HEK293 (cell line): Measurements from ENCODE around the gene SMIM33.

Source experiments
- HOXC10 ChIP-seq: sonication (generic); formaldehyde crosslinking; IDR thresholded peaks from 2 replicates; pipeline ENCODE4 v1.8.1; 2023; ENCODE audit warnings: mild to moderate bottlenecking, missing genetic modification reagents
- HOXD13 ChIP-seq: sonication (generic); formaldehyde crosslinking; IDR thresholded peaks from 2 replicates; pipeline ENCODE4 v1.8.0; 2022; ENCODE audit warnings: missing genetic modification reagents, borderline replicate concordance
- IKZF3 ChIP-seq: fragments of 450-650 bp; IDR thresholded peaks from 2 replicates; pipeline ENCODE4 v1.5.0; 2018; ENCODE audit warnings: missing biosample characterization, mild to moderate bottlenecking, missing genetic modification characterization, moderate library complexity
- SCRT1 ChIP-seq: fragments of 450-650 bp; formaldehyde crosslinking; IDR thresholded peaks from 2 replicates; pipeline ENCODE4 v1.5.1; 2016; ENCODE audit warnings: missing biosample characterization, missing genetic modification characterization, borderline replicate concordance
- SETDB1 ChIP-seq: IDR thresholded peaks from one replicate; pipeline ENCODE4 v1.6.1; 2017; ENCODE audit warnings: mild to moderate bottlenecking, low read length, moderate library complexity, mixed read lengths; ENCODE audit not compliant: insufficient read length
- ZBTB1 ChIP-seq: fragments of 450-650 bp; formaldehyde crosslinking; IDR thresholded peaks from 2 replicates; pipeline ENCODE4 v1.5.1; 2016; ENCODE audit warnings: missing biosample characterization, missing genetic modification characterization
- ZBTB20 ChIP-seq: fragments of 450-650 bp; formaldehyde crosslinking; IDR thresholded peaks from 2 replicates; pipeline ENCODE4 v1.5.1; 2016; ENCODE audit warnings: missing biosample characterization, missing genetic modification characterization
- ZEB2 ChIP-seq: fragments of 450-650 bp; formaldehyde crosslinking; IDR thresholded peaks from 2 replicates; pipeline ENCODE4 v1.5.1; 2016; ENCODE audit warnings: missing biosample characterization, missing genetic modification characterization
- ZNF121 ChIP-seq: fragments of 450-650 bp; formaldehyde crosslinking; IDR thresholded peaks from 2 replicates; pipeline ENCODE4 v1.5.1; 2016; ENCODE audit warnings: missing biosample characterization, missing genetic modification characterization
- ZNF175 ChIP-seq: fragments of 450-650 bp; formaldehyde crosslinking; IDR thresholded peaks from 2 replicates; pipeline ENCODE4 v1.5.1; 2016; ENCODE audit warnings: missing biosample characterization, missing genetic modification characterization
- ZNF2 ChIP-seq: fragments of 450-650 bp; formaldehyde crosslinking; IDR thresholded peaks from 2 replicates; pipeline ENCODE4 v1.5.1; 2016; ENCODE audit warnings: missing biosample characterization, missing genetic modification characterization
- ZNF214 ChIP-seq: fragments of 450-650 bp; formaldehyde crosslinking; IDR thresholded peaks from 2 replicates; pipeline ENCODE4 v1.5.1; 2017; ENCODE audit warnings: missing biosample characterization, mild to moderate bottlenecking, missing genetic modification characterization, borderline replicate concordance
- ZNF473 ChIP-seq: fragments of 450-650 bp; formaldehyde crosslinking; IDR thresholded peaks from 2 replicates; pipeline ENCODE4 v1.5.1; 2017; ENCODE audit warnings: missing biosample characterization, missing genetic modification characterization
- ZNF560 ChIP-seq: fragments of 450-650 bp; formaldehyde crosslinking; IDR thresholded peaks from 2 replicates; pipeline ENCODE4 v1.5.1; 2017; ENCODE audit warnings: missing biosample characterization, missing genetic modification characterization, borderline replicate concordance
- ZNF596 ChIP-seq: fragments of 450-650 bp; IDR thresholded peaks from 2 replicates; pipeline ENCODE4 v1.5.0; 2018; ENCODE audit warnings: missing biosample characterization, mild to moderate bottlenecking, missing genetic modification characterization, moderate library complexity
- ZNF76 ChIP-seq: fragments of 450-650 bp; formaldehyde crosslinking; IDR thresholded peaks from 2 replicates; pipeline ENCODE4; 2016; ENCODE audit warnings: low read depth, missing biosample characterization, missing genetic modification characterization, borderline replicate concordance
- ZNF785 ChIP-seq: fragments of 450-650 bp; formaldehyde crosslinking; IDR thresholded peaks from 2 replicates; pipeline ENCODE4 v1.5.1; 2016; ENCODE audit warnings: missing biosample characterization, missing genetic modification characterization
- ZXDB ChIP-seq: fragments of 450-650 bp; formaldehyde crosslinking; IDR thresholded peaks from 2 replicates; pipeline ENCODE4 v1.5.1; 2016; ENCODE audit warnings: missing biosample characterization, missing genetic modification characterization
- TF ChIP-seq, protein P1 (sequence below): fragments of 450-650 bp; formaldehyde crosslinking; IDR thresholded peaks from 2 replicates; pipeline ENCODE4 v1.5.1; 2016; ENCODE audit warnings: missing biosample characterization, missing genetic modification characterization, borderline replicate concordance
- TF ChIP-seq, protein P2 (sequence below): fragments of 450-650 bp; formaldehyde crosslinking; optimal IDR thresholded peaks from 2 replicates; pipeline ENCODE3; 2016; ENCODE audit warnings: missing biosample characterization, mild to moderate bottlenecking, missing genetic modification characterization
- TF ChIP-seq, protein P3 (sequence below): sonication (generic); formaldehyde crosslinking; IDR thresholded peaks from 2 replicates; pipeline ENCODE4 v1.8.1; 2022; ENCODE audit warnings: mild to moderate bottlenecking, moderate library complexity, missing genetic modification reagents
- TF ChIP-seq, protein P4 (sequence below): fragments of 450-650 bp; IDR thresholded peaks from 2 replicates; pipeline ENCODE4 v1.5.1; 2018; ENCODE audit warnings: missing biosample characterization, mild to moderate bottlenecking, missing genetic modification characterization
- TF ChIP-seq, protein P5 (sequence below): fragments of 450-650 bp; formaldehyde crosslinking; IDR thresholded peaks from 2 replicates; pipeline ENCODE4 v1.5.1; 2017; ENCODE audit warnings: missing biosample characterization, mild to moderate bottlenecking, missing genetic modification characterization, moderate library complexity
- TF ChIP-seq, protein P6 (sequence below): fragments of 450-650 bp; formaldehyde crosslinking; IDR thresholded peaks from 2 replicates; pipeline ENCODE4; 2016; ENCODE audit warnings: missing biosample characterization, missing genetic modification characterization

SMIM33 gene

DNA sequence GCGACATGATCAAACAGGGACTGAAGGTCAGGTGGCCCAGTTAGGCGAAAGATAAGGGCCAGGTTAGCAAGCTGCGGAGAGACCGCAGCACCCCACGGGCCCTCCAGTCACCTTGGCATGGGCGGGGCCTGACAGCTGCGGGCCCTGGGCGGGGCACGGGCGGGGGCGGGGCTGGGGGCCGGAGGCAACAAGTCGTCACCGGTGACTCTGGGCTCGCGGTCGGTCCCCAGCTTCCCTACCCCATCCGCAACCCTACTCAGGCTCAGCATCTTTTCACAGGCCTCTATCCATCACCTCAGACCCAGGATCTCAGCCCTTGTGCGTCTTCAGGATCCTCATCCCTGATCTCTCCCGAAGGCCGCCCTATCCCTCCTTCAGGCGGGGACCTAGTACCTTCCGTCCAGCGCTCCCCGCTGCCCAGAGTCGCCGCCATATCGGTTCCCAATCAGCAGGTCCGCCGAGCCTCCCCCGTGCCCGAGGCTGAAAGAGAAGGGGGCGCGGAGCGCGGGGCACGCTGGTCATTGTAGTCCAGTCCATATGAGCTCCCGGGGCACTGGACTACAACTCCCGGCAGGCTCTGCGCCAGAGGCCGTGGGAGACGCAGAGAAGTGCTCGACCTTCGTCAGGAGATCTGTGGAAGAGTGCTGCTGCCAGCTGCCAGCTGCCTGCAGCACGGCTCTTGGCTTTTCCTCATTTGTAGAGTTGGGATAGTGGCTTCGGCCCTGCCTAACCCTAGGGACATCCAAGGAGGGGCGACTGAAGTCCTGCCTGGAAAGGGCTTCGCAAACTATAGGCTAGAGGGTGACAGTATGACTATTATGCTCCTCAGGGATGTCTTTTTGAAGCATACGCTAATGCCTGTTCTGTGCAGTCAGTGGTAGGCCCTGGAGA lies 31.5 kb upstream of the SMIM33 start, which contains the start of gene DNAJC18 (continued):
- TF ChIP-seq, protein P1, sequence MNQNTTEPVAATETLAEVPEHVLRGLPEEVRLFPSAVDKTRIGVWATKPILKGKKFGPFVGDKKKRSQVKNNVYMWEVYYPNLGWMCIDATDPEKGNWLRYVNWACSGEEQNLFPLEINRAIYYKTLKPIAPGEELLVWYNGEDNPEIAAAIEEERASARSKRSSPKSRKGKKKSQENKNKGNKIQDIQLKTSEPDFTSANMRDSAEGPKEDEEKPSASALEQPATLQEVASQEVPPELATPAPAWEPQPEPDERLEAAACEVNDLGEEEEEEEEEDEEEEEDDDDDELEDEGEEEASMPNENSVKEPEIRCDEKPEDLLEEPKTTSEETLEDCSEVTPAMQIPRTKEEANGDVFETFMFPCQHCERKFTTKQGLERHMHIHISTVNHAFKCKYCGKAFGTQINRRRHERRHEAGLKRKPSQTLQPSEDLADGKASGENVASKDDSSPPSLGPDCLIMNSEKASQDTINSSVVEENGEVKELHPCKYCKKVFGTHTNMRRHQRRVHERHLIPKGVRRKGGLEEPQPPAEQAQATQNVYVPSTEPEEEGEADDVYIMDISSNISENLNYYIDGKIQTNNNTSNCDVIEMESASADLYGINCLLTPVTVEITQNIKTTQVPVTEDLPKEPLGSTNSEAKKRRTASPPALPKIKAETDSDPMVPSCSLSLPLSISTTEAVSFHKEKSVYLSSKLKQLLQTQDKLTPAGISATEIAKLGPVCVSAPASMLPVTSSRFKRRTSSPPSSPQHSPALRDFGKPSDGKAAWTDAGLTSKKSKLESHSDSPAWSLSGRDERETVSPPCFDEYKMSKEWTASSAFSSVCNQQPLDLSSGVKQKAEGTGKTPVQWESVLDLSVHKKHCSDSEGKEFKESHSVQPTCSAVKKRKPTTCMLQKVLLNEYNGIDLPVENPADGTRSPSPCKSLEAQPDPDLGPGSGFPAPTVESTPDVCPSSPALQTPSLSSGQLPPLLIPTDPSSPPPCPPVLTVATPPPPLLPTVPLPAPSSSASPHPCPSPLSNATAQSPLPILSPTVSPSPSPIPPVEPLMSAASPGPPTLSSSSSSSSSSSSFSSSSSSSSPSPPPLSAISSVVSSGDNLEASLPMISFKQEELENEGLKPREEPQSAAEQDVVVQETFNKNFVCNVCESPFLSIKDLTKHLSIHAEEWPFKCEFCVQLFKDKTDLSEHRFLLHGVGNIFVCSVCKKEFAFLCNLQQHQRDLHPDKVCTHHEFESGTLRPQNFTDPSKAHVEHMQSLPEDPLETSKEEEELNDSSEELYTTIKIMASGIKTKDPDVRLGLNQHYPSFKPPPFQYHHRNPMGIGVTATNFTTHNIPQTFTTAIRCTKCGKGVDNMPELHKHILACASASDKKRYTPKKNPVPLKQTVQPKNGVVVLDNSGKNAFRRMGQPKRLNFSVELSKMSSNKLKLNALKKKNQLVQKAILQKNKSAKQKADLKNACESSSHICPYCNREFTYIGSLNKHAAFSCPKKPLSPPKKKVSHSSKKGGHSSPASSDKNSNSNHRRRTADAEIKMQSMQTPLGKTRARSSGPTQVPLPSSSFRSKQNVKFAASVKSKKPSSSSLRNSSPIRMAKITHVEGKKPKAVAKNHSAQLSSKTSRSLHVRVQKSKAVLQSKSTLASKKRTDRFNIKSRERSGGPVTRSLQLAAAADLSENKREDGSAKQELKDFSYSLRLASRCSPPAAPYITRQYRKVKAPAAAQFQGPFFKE = no peak
- TF ChIP-seq SETDB1 (no peak), ZNF214 (tag by site-specific recombination) (no peak), ZNF175 (tag by site-specific recombination) (no peak), ZNF596 (tag by site-specific recombination) (no peak), ZBTB20 (tag by site-specific recombination) (peak; percentile 86; the same call in 1 of the 2 replicates), HOXD13 (CRISPR knock-in tag) (no peak), ZNF560 (tag by site-specific recombination) (no peak), IKZF3 (tag by site-specific recombination) (no peak), SCRT1 (tag by site-specific recombination) (peak; percentile 97), ZNF2 (peak; percentile 96; the same call in 1 of the 2 replicates), ZBTB1 (tag by site-specific recombination) (no peak), ZXDB (tag by site-specific recombination) (peak; percentile 97), ZNF473 (no peak), ZEB2 (tag by site-specific recombination) (peak; percentile 95), HOXC10 (no peak), ZNF76 (peak; percentile 99), ZNF785 (tag by site-specific recombination) (0 out of 2 replicates have a peak, but pooled peaks have one; percentile 51), ZNF121 (tag by site-specific recombination) (no peak)
- TF ChIP-seq, protein P2, sequence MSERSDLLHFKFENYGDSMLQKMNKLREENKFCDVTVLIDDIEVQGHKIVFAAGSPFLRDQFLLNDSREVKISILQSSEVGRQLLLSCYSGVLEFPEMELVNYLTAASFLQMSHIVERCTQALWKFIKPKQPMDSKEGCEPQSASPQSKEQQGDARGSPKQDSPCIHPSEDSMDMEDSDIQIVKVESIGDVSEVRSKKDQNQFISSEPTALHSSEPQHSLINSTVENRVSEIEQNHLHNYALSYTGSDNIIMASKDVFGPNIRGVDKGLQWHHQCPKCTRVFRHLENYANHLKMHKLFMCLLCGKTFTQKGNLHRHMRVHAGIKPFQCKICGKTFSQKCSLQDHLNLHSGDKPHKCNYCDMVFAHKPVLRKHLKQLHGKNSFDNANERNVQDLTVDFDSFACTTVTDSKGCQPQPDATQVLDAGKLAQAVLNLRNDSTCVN (tag by site-specific recombination) = peak; percentile 96
- TF ChIP-seq, protein P3, sequence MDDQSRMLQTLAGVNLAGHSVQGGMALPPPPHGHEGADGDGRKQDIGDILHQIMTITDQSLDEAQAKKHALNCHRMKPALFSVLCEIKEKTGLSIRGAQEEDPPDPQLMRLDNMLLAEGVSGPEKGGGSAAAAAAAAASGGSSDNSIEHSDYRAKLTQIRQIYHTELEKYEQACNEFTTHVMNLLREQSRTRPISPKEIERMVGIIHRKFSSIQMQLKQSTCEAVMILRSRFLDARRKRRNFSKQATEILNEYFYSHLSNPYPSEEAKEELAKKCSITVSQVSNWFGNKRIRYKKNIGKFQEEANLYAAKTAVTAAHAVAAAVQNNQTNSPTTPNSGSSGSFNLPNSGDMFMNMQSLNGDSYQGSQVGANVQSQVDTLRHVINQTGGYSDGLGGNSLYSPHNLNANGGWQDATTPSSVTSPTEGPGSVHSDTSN (CRISPR knock-in tag) = no peak; the same call in 1 of the 2 replicates
- TF ChIP-seq, protein P4, sequence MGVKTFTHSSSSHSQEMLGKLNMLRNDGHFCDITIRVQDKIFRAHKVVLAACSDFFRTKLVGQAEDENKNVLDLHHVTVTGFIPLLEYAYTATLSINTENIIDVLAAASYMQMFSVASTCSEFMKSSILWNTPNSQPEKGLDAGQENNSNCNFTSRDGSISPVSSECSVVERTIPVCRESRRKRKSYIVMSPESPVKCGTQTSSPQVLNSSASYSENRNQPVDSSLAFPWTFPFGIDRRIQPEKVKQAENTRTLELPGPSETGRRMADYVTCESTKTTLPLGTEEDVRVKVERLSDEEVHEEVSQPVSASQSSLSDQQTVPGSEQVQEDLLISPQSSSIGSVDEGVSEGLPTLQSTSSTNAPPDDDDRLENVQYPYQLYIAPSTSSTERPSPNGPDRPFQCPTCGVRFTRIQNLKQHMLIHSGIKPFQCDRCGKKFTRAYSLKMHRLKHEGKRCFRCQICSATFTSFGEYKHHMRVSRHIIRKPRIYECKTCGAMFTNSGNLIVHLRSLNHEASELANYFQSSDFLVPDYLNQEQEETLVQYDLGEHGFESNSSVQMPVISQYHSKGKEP (tag by site-specific recombination) = no peak
- TF ChIP-seq, protein P5, sequence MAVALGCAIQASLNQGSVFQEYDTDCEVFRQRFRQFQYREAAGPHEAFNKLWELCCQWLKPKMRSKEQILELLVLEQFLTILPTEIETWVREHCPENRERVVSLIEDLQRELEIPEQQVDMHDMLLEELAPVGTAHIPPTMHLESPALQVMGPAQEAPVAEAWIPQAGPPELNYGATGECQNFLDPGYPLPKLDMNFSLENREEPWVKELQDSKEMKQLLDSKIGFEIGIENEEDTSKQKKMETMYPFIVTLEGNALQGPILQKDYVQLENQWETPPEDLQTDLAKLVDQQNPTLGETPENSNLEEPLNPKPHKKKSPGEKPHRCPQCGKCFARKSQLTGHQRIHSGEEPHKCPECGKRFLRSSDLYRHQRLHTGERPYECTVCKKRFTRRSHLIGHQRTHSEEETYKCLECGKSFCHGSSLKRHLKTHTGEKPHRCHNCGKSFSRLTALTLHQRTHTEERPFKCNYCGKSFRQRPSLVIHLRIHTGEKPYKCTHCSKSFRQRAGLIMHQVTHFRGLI (tag by site-specific recombination) = no peak
- TF ChIP-seq, protein P6, sequence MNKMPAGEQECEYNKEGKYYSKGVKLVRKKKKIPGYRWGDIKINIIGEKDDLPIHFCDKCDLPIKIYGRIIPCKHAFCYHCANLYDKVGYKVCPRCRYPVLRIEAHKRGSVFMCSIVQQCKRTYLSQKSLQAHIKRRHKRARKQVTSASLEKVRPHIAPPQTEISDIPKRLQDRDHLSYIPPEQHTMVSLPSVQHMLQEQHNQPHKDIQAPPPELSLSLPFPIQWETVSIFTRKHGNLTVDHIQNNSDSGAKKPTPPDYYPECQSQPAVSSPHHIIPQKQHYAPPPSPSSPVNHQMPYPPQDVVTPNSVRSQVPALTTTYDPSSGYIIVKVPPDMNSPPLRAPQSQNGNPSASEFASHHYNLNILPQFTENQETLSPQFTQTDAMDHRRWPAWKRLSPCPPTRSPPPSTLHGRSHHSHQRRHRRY (tag by site-specific recombination) = no peak
